Effector memory CD8-positive, alpha-beta T cell (primary cell): ENCODE data around the gene SEC24D.

Experiments used
- ATAC-seq: fragments of 150-1000 bp; cut with Tn5 transposase; replicated peaks from 2 replicates; pipeline ENCODE4 v1.10.0; 2021; ENCODE audit warnings: mild to moderate bottlenecking, moderate library complexity
- DNase-seq, 3 experiments: peaks; one replicate each; pipeline ENCODE4 v3.0.0; 2021
- H3K27ac Mint-ChIP-seq, 2 donors: one replicate each; pipeline ENCODE4 v1.8.0; 2022; ENCODE audit warnings: mild to moderate bottlenecking in 2 of 2, mixed read lengths in 2 of 2, moderate library complexity in 2 of 2
- H3K27me3 Mint-ChIP-seq, 2 donors: one replicate each; pipeline ENCODE4 v1.8.0; 2022; ENCODE audit warnings: mixed read lengths in 2 of 2
- H3K36me3 Mint-ChIP-seq: one replicate; pipeline ENCODE4 v1.8.0; 2022; ENCODE audit warnings: mild to moderate bottlenecking, moderate library complexity, mixed read lengths; ENCODE audit not compliant: insufficient read depth
- H3K4me1 Mint-ChIP-seq, 2 donors: one replicate each; pipeline ENCODE4 v1.8.0; 2022; ENCODE audit warnings: low read depth in 2 of 2, mixed read lengths in 2 of 2
- H3K4me3 Mint-ChIP-seq, 2 donors: one replicate each; pipeline ENCODE4 v1.8.0; 2022; ENCODE audit warnings: mild to moderate bottlenecking in 2 of 2, mixed read lengths in 2 of 2, moderate library complexity in 2 of 2
- H3K9me3 Mint-ChIP-seq, 2 donors: one replicate each; pipeline ENCODE4 v1.8.0; 2022; ENCODE audit warnings: mixed read lengths in 2 of 2

Gene SEC24D

DNA sequence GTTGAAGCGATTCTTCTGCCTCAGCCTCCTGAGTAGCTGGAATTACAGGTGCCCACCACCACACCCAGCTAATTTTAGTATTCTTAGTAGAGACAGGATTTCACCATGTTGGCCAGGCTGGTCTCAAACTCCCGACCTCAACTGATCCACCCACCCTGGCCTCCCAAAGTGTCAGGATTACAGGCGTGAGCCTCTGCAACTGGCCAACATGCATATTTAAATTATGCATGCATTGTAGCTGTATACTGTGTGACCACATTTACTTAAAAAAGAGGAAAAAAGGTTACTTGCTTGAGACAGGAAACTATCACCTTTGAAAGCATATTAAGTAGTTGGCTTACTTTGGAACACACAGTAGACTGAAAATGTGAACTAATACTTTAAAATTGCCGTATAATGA lies 121.2 kb downstream of the SEC24D start:
- no peaks in the 10 kb centered on the region for H3K27me3 Mint-ChIP-seq
- DNase-seq (no peak), ATAC-seq (no peak)
- peaks cover 2 to 6% of the 10 kb centered on the region in 2 donors for H3K4me1 Mint-ChIP-seq
- H3K4me3 Mint-ChIP-seq, result no peak overlapping the region
- peaks cover 31% of the 10 kb centered on the region for H3K36me3 Mint-ChIP-seq
- peak overlapping the region; percentile 16 to 69 for H3K27ac Mint-ChIP-seq
- no peaks in the 10 kb centered on the region for H3K9me3 Mint-ChIP-seq

DNA sequence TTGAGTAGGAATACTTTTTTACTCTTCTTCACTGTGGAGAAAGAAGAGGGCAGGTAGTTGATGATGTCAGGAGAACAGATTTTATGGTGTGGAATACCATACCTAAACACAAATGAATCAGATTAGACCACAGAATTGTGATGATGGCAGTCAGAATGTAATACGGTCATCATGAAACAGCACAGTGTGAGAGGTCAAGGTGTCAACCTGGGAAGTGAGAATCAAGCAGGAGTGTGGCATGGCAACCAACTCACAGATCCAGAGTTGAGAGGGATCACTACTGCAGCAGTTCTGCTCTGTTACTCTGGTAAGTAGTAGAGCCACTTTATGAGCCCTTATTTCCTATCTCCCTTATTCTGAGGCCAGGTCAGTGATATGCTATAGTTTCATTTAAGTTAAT lies 123.1 kb downstream of the SEC24D start:
- Mint-ChIP-seq H3K4me3 (no peak overlapping the region), H3K27ac (no peak overlapping the region), H3K27me3 (no peaks in the 10 kb centered on the region), H3K36me3 (peaks cover 40% of the 10 kb centered on the region), H3K4me1 (peaks cover 2 to 6% of the 10 kb centered on the region in 2 donors), H3K9me3 (no peaks in the 10 kb centered on the region)
- ATAC-seq, result no peak
- no peak for DNase-seq

DNA sequence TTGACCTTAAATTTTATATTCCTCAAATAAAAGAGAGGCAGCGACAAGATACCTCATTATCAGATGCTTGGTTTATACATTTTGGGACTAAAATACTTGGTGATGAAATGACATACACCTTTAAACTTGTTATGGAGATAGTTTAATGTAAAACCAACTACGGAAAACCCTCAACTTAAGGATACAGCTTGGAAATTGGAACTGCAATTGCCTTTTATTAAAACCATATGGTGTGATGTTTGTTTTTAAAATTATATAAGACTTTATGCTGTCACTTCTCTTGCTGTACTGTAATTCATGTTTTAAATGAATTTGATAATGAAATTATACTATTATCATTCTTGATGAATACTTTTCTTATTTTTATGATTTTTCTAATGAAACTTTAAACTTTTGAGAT lies 124.9 kb downstream of the SEC24D start:
- H3K27ac Mint-ChIP-seq, result no peak overlapping the region
- H3K27me3 Mint-ChIP-seq, result no peaks in the 10 kb centered on the region
- peaks cover 58% of the 10 kb centered on the region for H3K36me3 Mint-ChIP-seq

DNA sequence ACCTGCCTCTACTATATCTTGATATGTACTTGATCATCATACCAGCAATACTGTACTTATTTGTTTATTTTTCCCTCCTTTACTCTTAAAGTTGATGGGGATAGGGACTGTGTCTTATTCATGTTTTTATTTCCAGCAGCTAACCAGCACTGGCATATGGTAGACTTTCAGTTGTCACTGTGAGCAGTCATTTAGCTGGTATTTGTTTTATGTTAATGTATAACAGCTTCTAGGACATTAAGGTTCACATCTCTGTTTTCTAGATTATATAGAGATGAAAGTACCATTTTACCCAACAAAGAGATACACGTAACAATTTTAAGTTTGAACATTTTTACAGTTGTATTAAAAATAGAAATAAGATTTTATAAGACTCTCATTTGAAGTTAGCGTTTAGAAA lies 132.8 kb downstream of the SEC24D start:
- H3K4me1 Mint-ChIP-seq, result peaks cover 0 to 5% of the 10 kb centered on the region in 2 donors
- ATAC-seq, result no peak
- H3K36me3 Mint-ChIP-seq, result peaks cover 88% of the 10 kb centered on the region

More for the DNA sequence above, 124.9 kb downstream of the SEC24D start:
- DNase-seq (no peak), ATAC-seq (no peak)
- H3K4me3 Mint-ChIP-seq, result no peak overlapping the region
- H3K4me1 Mint-ChIP-seq, result peaks cover 2 to 6% of the 10 kb centered on the region in 2 donors
- no peaks in the 10 kb centered on the region for H3K9me3 Mint-ChIP-seq

DNA sequence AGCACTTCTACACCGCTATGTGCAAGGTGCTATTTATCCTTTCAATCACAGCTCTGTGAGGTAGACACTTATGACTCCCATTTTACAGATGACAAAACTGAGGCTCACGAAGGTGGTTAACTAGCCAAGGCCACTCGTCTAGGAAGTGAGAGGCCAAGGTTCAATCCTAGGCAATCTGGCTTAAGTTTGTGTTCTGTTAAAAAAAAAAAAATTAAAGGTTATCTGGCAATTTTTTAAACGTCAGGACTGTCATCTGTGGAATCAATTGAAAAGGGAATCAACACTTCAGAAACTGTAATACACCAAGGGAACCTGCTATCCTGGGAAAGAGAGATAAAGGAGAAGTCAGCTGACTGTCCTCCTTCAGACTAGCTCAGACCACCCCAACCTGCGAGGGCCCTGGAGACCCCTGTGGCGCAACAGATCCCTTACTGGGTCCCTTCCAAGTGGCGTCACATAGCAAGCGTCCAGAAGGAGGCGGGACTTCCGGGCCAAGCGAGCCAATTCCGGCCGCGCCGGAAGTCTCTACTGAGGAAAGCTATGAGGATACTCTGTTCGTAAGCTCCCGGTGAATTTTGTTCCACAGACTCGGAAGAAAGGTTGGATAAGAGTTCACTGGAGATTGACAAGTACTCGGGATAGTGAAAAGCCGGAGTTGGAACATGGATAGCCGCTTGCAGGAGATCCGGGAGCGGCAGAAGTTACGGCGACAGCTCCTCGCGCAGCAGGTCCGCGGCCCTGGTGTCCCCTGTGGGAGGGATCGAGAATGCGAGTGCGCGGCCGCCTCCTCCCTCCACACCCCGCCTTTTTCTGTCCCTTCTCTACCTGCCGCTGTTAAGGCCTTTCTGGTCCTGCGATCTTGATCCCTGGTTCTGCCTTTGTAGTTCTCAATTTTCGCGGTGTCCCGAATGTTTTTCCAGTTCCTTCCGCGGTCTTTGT lies 150.8 kb downstream of the SEC24D start, which contains the start of gene METTL14:
Gene METTL14, plus strand, starts transcription at position 520 of the 939 bp plus-strand sequence. Its CDS starts 143 bp downstream, at position 663.
- peaks cover 34% of the 10 kb centered on the region for H3K36me3 Mint-ChIP-seq
- no peaks in the 10 kb centered on the region for H3K9me3 Mint-ChIP-seq
- peak; percentile 81 to 83 (median 81) for DNase-seq
- no peaks in the 10 kb centered on the region for H3K27me3 Mint-ChIP-seq
- peak; percentile 94 for ATAC-seq
- peak within 1 kb of the TSS; percentile 98 to 99 for H3K27ac Mint-ChIP-seq
- H3K4me1 Mint-ChIP-seq, result peaks cover 16 to 24% of the 10 kb centered on the region in 2 donors
- peak within 1 kb of the TSS; percentile 97 to 98 for H3K4me3 Mint-ChIP-seq

More for the DNA sequence above, 132.8 kb downstream of the SEC24D start:
- no peak overlapping the region for H3K4me3 Mint-ChIP-seq
- no peak overlapping the region for H3K27ac Mint-ChIP-seq
- no peaks in the 10 kb centered on the region for H3K9me3 Mint-ChIP-seq
- H3K27me3 Mint-ChIP-seq, result no peaks in the 10 kb centered on the region
- DNase-seq, result no peak

DNA sequence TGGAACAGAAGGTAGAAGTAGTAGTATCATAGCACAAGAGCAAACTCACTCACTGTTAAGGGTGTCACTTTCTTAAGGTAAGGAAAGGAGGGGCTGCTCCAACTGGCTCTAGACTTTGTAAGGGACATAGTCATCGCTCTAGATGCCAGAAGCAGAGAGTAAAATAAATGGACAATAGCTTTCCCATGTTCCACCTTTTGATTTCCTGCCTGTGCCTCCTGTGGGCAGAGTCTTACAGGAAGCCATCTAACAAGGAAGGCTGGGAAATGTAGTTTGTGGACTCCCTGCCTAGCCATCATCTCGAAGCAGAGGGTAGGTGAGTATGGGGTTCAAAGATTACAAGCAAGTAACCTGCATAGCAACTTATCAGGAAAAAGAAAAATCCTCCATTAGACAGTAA lies 152.4 kb downstream of the SEC24D start:
- Mint-ChIP-seq H3K36me3 (peaks cover 18% of the 10 kb centered on the region), H3K4me1 (peaks cover 16 to 24% of the 10 kb centered on the region in 2 donors), H3K27ac (no peak overlapping the region), H3K4me3 (no peak overlapping the region), H3K27me3 (no peaks in the 10 kb centered on the region), H3K9me3 (no peaks in the 10 kb centered on the region)
- DNase-seq (no peak), ATAC-seq (no peak)

DNA sequence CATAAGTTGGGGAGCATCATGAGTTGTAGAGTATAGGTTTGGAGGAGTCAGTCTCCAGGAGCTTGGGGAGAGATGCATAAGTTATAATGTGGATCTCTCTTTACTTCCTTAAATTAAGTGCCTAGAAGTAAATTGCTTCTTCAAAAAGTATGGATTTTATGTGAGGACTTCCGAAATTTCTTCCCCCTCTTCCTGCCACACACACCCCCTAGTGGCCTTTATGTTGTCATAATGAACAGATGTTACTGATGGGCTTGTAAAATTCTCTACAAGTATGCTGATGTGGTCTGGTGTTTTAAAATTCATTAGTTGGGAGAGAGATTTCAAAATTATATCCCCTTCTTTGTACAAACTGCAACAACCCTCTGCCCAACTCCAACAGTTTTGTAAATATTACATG lies 153.0 kb downstream of the SEC24D start:
- DNase-seq (no peak), ATAC-seq (no peak)
- H3K36me3 Mint-ChIP-seq, result peaks cover 14% of the 10 kb centered on the region
- H3K27me3 Mint-ChIP-seq, result no peaks in the 10 kb centered on the region
- H3K27ac Mint-ChIP-seq, result no peak overlapping the region
- H3K9me3 Mint-ChIP-seq, result no peaks in the 10 kb centered on the region
- peaks cover 16 to 24% of the 10 kb centered on the region in 2 donors for H3K4me1 Mint-ChIP-seq
- H3K4me3 Mint-ChIP-seq, result no peak overlapping the region

DNA sequence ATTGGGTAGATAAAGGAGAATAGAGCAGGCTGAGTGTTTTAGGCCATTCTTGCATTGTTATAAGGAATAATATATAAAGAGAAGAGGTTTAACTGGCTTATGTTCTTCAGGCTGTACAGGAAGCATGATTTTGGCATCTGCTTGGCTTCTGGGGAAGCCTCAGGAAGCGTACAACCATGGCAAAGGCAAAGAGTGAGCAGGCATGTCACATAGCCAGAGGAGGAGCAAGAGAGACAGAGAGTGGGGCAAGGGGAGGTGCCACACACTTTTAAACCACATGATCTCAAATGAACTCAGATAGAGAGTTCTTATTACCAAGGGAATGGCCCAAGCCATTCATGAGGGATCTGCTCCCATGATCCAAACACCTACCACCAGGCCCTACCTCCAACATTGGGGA lies 155.1 kb downstream of the SEC24D start:
- Mint-ChIP-seq H3K4me3 (no peak overlapping the region), H3K36me3 (peaks cover 8% of the 10 kb centered on the region), H3K27me3 (no peaks in the 10 kb centered on the region), H3K27ac (no peak overlapping the region), H3K4me1 (peaks cover 7% of the 10 kb centered on the region in 2 donors), H3K9me3 (no peaks in the 10 kb centered on the region)
- DNase-seq, result no peak
- ATAC-seq, result no peak

DNA sequence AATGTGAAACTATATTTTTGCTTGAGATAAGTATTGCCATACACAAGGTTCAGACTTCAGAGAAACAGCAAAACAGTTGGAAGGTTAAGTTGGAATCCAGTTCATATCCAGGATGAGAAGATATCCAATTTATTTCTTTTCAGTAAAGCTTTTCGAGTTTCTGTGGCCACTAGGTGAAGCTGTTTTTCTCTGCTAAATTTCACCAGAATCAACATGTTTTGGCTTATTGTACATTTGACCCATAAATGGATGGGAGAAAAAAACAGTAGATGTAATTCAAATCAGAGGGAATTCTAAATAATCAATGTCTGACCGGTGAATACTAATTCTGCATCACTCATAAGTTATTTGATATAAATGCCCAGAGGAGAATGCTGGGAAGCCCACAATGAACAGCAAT lies 159.8 kb downstream of the SEC24D start:
- DNase-seq (no peak), ATAC-seq (no peak)
- H3K36me3 Mint-ChIP-seq, result no peaks in the 10 kb centered on the region
- H3K27ac Mint-ChIP-seq, result no peak overlapping the region
- H3K27me3 Mint-ChIP-seq, result no peaks in the 10 kb centered on the region
- no peaks in the 10 kb centered on the region for H3K4me1 Mint-ChIP-seq
- no peaks in the 10 kb centered on the region for H3K9me3 Mint-ChIP-seq
- H3K4me3 Mint-ChIP-seq, result no peak overlapping the region
